HL-60 (cell line): ENCODE measurements around the gene BZW2.

Experiments
- DNase-seq, 2 experiments: peaks; one replicate each; pipeline ENCODE4 v3.0.0-alpha.2; 2010 to 2020; ENCODE audit warnings: low read depth in 1 of 2, low spot score in 1 of 2
- H3K27ac ChIP-seq: fragments of 250-450 bp; sonication (Bioruptor Pico); replicated peaks from 2 replicates; pipeline ENCODE4 v1.5.1; 2020; ENCODE audit warnings: mild to moderate bottlenecking, moderate library complexity
- H3K27me3 ChIP-seq: fragments of 250-450 bp; sonication (Bioruptor Pico); 2 replicates; pipeline ENCODE4 v1.5.1; 2021; ENCODE audit warnings: mild to moderate bottlenecking, moderate library complexity; ENCODE audit not compliant: insufficient read depth, poor library complexity, severe bottlenecking
- H3K4me3 ChIP-seq: replicated peaks from 2 replicates; pipeline ENCODE4 v1.5.1; 2011; ENCODE audit warnings: mild to moderate bottlenecking, control low read depth, low read length; ENCODE audit not compliant: insufficient read depth
- GABPA ChIP-seq: IDR thresholded peaks from 2 replicates; pipeline ENCODE4 v1.6.1; 2012; ENCODE audit warnings: low read depth
- POLR2AphosphoS5 ChIP-seq: IDR thresholded peaks from 2 replicates; pipeline ENCODE4 v1.6.1; 2012; ENCODE audit warnings: low read depth
- SPI1 ChIP-seq: IDR thresholded peaks from 2 replicates; pipeline ENCODE4 v1.6.1; 2012; ENCODE audit warnings: low read depth, mild to moderate bottlenecking, borderline replicate concordance
- TF ChIP-seq, protein P1 (sequence below): IDR thresholded peaks from 2 replicates; pipeline ENCODE4 v1.6.1; 2012; ENCODE audit warnings: low read depth; ENCODE audit not compliant: insufficient replicate concordance
- TF ChIP-seq, protein P2 (sequence below): IDR thresholded peaks from one replicate; pipeline ENCODE4 v1.5.1; 2011; ENCODE audit warnings: low read length, control low read depth, inconsistent platforms; ENCODE audit not compliant: insufficient read depth

The BZW2 gene

DNA sequence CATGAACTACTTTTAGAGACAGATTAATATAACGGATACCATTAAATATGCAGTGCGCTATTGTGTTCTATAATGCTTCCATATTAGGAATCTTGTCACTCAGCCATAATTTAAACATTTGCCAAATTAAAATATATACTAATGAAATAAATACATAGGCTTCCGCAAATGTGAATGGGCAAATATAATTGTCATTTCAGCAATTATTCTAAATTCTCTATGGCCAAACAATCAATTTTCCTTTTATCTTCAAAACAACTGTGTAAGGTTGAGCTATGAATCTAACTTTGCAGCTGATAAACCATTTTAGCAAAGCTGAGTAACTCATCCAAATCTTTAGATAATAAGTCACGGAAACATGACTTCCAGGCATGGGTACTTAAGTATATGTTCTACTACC lies 86.8 kb downstream of the BZW2 start:
- no peak for TF ChIP-seq POLR2AphosphoS5
- TF ChIP-seq GABPA = no peak
- TF ChIP-seq, protein P1, sequence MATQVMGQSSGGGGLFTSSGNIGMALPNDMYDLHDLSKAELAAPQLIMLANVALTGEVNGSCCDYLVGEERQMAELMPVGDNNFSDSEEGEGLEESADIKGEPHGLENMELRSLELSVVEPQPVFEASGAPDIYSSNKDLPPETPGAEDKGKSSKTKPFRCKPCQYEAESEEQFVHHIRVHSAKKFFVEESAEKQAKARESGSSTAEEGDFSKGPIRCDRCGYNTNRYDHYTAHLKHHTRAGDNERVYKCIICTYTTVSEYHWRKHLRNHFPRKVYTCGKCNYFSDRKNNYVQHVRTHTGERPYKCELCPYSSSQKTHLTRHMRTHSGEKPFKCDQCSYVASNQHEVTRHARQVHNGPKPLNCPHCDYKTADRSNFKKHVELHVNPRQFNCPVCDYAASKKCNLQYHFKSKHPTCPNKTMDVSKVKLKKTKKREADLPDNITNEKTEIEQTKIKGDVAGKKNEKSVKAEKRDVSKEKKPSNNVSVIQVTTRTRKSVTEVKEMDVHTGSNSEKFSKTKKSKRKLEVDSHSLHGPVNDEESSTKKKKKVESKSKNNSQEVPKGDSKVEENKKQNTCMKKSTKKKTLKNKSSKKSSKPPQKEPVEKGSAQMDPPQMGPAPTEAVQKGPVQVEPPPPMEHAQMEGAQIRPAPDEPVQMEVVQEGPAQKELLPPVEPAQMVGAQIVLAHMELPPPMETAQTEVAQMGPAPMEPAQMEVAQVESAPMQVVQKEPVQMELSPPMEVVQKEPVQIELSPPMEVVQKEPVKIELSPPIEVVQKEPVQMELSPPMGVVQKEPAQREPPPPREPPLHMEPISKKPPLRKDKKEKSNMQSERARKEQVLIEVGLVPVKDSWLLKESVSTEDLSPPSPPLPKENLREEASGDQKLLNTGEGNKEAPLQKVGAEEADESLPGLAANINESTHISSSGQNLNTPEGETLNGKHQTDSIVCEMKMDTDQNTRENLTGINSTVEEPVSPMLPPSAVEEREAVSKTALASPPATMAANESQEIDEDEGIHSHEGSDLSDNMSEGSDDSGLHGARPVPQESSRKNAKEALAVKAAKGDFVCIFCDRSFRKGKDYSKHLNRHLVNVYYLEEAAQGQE = no peak
- TF ChIP-seq, protein P2, sequence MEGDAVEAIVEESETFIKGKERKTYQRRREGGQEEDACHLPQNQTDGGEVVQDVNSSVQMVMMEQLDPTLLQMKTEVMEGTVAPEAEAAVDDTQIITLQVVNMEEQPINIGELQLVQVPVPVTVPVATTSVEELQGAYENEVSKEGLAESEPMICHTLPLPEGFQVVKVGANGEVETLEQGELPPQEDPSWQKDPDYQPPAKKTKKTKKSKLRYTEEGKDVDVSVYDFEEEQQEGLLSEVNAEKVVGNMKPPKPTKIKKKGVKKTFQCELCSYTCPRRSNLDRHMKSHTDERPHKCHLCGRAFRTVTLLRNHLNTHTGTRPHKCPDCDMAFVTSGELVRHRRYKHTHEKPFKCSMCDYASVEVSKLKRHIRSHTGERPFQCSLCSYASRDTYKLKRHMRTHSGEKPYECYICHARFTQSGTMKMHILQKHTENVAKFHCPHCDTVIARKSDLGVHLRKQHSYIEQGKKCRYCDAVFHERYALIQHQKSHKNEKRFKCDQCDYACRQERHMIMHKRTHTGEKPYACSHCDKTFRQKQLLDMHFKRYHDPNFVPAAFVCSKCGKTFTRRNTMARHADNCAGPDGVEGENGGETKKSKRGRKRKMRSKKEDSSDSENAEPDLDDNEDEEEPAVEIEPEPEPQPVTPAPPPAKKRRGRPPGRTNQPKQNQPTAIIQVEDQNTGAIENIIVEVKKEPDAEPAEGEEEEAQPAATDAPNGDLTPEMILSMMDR = no peak
- TF ChIP-seq SPI1 = no peak

DNA sequence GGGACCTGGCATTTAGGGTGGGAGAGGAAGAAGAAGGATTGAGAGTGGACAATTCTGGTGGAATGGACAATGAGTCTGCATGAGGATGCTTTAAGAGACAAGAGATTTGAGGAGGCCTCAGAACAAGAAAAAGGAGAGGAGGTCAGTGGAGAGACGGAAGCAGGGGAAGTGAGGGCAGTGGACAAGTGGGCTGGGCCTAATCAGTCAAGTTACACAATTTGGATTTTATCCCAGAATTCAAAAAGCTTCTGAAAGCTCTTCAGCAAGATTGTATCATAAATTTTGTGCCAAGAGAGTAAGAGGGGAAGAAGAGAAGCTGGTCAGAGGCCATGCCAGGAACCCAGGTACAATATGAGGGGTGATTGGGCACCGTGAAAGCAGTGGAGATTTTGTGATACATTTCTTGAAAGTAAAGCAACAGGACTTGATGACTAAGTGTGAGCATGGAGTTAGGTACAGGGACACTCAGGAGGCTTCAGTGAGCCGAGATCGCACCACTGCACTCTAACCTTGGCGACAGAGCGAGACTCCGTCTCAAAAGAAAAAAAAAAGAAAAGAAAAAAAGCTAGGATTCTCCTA lies 88.3 kb downstream of the BZW2 start:
- TF ChIP-seq SPI1 (no peak), POLR2AphosphoS5 (no peak), GABPA (no peak)
- TF ChIP-seq, protein P2 = no peak
- TF ChIP-seq, protein P1 = no peak
- DNase-seq = no peak

More for the DNA sequence above, 86.8 kb downstream of the BZW2 start:
- DNase-seq = no peak
- H3K27me3 ChIP-seq = no peaks in the 10 kb centered on the region
- H3K27ac ChIP-seq = no peak overlapping the region
- no peak overlapping the region for H3K4me3 ChIP-seq

DNA sequence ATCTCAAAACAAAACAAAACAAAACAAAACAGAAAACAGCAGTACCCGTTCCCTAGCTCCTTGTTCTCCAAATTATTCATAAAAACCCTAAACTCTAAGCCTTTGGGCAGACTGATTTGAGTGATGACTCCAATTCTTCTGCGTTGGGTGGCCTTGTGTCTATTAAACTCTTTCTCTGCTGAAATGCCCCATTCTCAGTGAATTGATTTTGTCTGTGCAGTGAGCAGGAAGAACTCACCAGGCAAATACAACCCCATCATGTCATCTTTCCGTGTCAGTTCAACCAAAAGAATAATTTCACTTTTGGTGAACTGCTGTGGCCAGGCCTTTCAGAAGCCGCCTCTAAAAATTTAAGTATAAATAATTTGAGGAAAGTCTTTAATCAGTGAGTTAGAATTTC lies 89.0 kb downstream of the BZW2 start:
- Histone ChIP-seq H3K27ac (no peak overlapping the region), H3K4me3 (no peak overlapping the region), H3K27me3 (no peaks in the 10 kb centered on the region)
- TF ChIP-seq POLR2AphosphoS5 (no peak), GABPA (no peak)
- TF ChIP-seq, protein P2 = no peak
- no peak for DNase-seq

More for the DNA sequence above, 88.3 kb downstream of the BZW2 start:
- Histone ChIP-seq H3K27me3 (no peaks in the 10 kb centered on the region), H3K27ac (no peak overlapping the region), H3K4me3 (no peak overlapping the region)
